K562 (cell line): ENCODE data around the gene CSMD2. TPM values are rescaled to one million over a fixed set of nuclear protein-coding genes. Genes with fewer than 3 reads are reported as not detected.

Experiments
- BRF1 ChIP-seq: IDR thresholded peaks from 3 replicates; pipeline ENCODE4 v1.6.1; 2011; ENCODE audit warnings: borderline replicate concordance, mild to moderate bottlenecking; ENCODE audit not compliant: insufficient read length; ENCODE audit errors: extremely low read depth
- CBFA2T2 ChIP-seq: fragments of 450-650 bp; conservative IDR thresholded peaks from 2 replicates; pipeline ENCODE4 v1.6.1; 2017; ENCODE audit warnings: mild to moderate bottlenecking
- CHD1 ChIP-seq: fragments of 200-600 bp; sonication (generic); IDR thresholded peaks from one replicate; pipeline ENCODE4 v1.6.1; 2012; ENCODE audit warnings: mild to moderate bottlenecking, moderate library complexity, low read length, inconsistent platforms
- EGR1 ChIP-seq: fragments of 450-650 bp; conservative IDR thresholded peaks from 2 replicates; pipeline ENCODE4 v1.6.1; 2017; ENCODE audit warnings: mild to moderate bottlenecking
- HDAC2 ChIP-seq: fragments of 450-650 bp; IDR thresholded peaks from 2 replicates; pipeline ENCODE4 v1.6.1; 2016; ENCODE audit warnings: mild to moderate bottlenecking
- ZNF431 ChIP-seq: sonication (generic); formaldehyde crosslinking; IDR thresholded peaks from 2 replicates; pipeline ENCODE4 v1.8.0; 2022; ENCODE audit warnings: mild to moderate bottlenecking, missing genetic modification reagents
- ZNF444 ChIP-seq: fragments of 250-450 bp; sonication (Bioruptor Pico); IDR thresholded peaks from 2 replicates; pipeline ENCODE4 v1.4.0; 2020; ENCODE audit warnings: mild to moderate bottlenecking, moderate library complexity
- ZNF551 ChIP-seq: fragments of 250-450 bp; sonication (Bioruptor Pico); IDR thresholded peaks from 2 replicates; pipeline ENCODE4 v1.5.0; 2021; ENCODE audit warnings: mild to moderate bottlenecking, moderate library complexity
- polyA plus RNA-seq, 8 experiments: library from polyadenylated mRNA; depleted of rRNA in 4 of 8; stranded (reverse) in 5 of 8; unstranded in 3 of 8; fragments of >200 nt; fragmentation: Nextera tagmentation in 2 of 8; fragmentation: Illumina TruSeq in 1 of 8; extraction: Ambion mirVana in 2 of 8; extraction: Trizol in 1 of 8; gene quantifications; 2 replicates each; pipeline versions ENCODE4 v1.2.1 to v1.2.3, GENCODE V29; 2011 to 2014; ENCODE audit warnings: inconsistent platforms in 1 of 8, missing spikeins in 1 of 8
- total RNA-seq, 7 experiments: library from RNA; depleted of rRNA in 6 of 7; stranded (reverse); fragments of >200 nt in 6 of 7; fragmentation: Illumina TruSeq in 2 of 7; extraction: Trizol in 2 of 7; gene quantifications; 2 replicates each; pipeline versions ENCODE4 v1.2.1 to v1.2.3, GENCODE V29; 2011 to 2021; ENCODE audit warnings: low replicate concordance in 1 of 7
- TF ChIP-seq, protein P1 (sequence below): fragments of 450-650 bp; IDR thresholded peaks from one replicate; pipeline ENCODE4 v1.6.1; 2018; ENCODE audit warnings: mild to moderate bottlenecking, moderate library complexity; ENCODE audit not compliant: partially characterized antibody
- TF ChIP-seq, protein P2 (sequence below): sonication (generic); formaldehyde crosslinking; IDR thresholded peaks from 2 replicates; pipeline ENCODE4 v1.8.0; 2022; ENCODE audit warnings: mild to moderate bottlenecking, missing genetic modification reagents
- TF ChIP-seq, protein P3 (sequence below): sonication (generic); formaldehyde crosslinking; IDR thresholded peaks from 2 replicates; pipeline ENCODE4 v1.9.0; 2022; ENCODE audit warnings: mild to moderate bottlenecking, missing genetic modification reagents

Gene CSMD2
- total and polyA plus RNA-seq, 9 of the 15 experiments (the other 6 are each of a cell fraction or from before 2014, with no cell fraction given), result not detected

DNA sequence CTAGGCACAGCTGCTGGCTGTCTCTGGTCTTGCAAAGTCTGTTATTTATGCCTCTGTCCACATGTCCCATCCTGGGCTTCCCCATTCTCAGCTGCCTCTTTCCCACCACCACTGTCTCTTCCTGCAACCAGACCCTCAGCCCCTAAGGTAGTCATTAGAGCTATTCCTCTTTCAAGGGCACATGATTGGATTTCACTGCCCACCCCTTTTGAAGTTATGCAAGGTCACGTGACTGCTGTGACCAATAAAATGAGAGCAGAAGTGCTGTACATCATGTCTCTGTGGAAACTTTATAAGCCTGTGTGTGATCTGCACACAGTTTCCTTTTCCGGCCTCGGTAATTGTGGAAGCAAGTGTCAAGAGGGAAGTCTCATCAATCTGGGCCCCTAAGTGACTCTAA lies 437.7 kb downstream of the CSMD2 start (continued):
- TF ChIP-seq BRF1 (no peak), HDAC2 (no peak), ZNF444 (no peak), CHD1 (no peak), CBFA2T2 (peak; percentile 67), EGR1 (no peak), ZNF551 (no peak), ZNF431 (CRISPR knock-in tag) (no peak)
- TF ChIP-seq, protein P1, sequence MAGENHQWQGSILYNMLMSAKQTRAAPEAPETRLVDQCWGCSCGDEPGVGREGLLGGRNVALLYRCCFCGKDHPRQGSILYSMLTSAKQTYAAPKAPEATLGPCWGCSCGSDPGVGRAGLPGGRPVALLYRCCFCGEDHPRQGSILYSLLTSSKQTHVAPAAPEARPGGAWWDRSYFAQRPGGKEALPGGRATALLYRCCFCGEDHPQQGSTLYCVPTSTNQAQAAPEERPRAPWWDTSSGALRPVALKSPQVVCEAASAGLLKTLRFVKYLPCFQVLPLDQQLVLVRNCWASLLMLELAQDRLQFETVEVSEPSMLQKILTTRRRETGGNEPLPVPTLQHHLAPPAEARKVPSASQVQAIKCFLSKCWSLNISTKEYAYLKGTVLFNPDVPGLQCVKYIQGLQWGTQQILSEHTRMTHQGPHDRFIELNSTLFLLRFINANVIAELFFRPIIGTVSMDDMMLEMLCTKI, result no peak
- TF ChIP-seq, protein P2, sequence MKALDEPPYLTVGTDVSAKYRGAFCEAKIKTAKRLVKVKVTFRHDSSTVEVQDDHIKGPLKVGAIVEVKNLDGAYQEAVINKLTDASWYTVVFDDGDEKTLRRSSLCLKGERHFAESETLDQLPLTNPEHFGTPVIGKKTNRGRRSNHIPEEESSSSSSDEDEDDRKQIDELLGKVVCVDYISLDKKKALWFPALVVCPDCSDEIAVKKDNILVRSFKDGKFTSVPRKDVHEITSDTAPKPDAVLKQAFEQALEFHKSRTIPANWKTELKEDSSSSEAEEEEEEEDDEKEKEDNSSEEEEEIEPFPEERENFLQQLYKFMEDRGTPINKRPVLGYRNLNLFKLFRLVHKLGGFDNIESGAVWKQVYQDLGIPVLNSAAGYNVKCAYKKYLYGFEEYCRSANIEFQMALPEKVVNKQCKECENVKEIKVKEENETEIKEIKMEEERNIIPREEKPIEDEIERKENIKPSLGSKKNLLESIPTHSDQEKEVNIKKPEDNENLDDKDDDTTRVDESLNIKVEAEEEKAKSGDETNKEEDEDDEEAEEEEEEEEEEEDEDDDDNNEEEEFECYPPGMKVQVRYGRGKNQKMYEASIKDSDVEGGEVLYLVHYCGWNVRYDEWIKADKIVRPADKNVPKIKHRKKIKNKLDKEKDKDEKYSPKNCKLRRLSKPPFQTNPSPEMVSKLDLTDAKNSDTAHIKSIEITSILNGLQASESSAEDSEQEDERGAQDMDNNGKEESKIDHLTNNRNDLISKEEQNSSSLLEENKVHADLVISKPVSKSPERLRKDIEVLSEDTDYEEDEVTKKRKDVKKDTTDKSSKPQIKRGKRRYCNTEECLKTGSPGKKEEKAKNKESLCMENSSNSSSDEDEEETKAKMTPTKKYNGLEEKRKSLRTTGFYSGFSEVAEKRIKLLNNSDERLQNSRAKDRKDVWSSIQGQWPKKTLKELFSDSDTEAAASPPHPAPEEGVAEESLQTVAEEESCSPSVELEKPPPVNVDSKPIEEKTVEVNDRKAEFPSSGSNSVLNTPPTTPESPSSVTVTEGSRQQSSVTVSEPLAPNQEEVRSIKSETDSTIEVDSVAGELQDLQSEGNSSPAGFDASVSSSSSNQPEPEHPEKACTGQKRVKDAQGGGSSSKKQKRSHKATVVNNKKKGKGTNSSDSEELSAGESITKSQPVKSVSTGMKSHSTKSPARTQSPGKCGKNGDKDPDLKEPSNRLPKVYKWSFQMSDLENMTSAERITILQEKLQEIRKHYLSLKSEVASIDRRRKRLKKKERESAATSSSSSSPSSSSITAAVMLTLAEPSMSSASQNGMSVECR (CRISPR knock-in tag), result no peak
- TF ChIP-seq, protein P3, sequence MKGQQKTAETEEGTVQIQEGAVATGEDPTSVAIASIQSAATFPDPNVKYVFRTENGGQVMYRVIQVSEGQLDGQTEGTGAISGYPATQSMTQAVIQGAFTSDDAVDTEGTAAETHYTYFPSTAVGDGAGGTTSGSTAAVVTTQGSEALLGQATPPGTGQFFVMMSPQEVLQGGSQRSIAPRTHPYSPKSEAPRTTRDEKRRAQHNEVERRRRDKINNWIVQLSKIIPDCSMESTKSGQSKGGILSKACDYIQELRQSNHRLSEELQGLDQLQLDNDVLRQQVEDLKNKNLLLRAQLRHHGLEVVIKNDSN, result peak; percentile 7; the same call in 1 of the 2 replicates
